Naive B cell (primary cell): ENCODE results near the gene PTPRF. TPM values are rescaled to one million over a fixed set of nuclear protein-coding genes. Genes with fewer than 3 reads are reported as not detected.

Experiments used
- ATAC-seq, 2 donors: fragments of 150-1000 bp; cut with Tn5 transposase; 2 replicates each; pipeline ENCODE4 v1.10.0; 2021; ENCODE audit warnings: low read depth in 2 of 2, mild to moderate bottlenecking in 2 of 2, moderate library complexity in 2 of 2
- DNase-seq: peaks from one replicate; pipeline ENCODE4 v3.0.0; 2022
- H3K27ac Mint-ChIP-seq, 6 donors: one replicate each; pipeline ENCODE4 v1.8.0; 2020 to 2022; ENCODE audit warnings: mild to moderate bottlenecking in 6 of 6, mixed read lengths in 6 of 6, moderate library complexity in 5 of 6, inconsistent platforms in 2 of 6
- H3K27me3 Mint-ChIP-seq, 3 donors: one replicate each; pipeline ENCODE4 v1.8.0; 2021 to 2022; ENCODE audit warnings: mixed read lengths in 3 of 3, mild to moderate bottlenecking in 1 of 3
- H3K36me3 Mint-ChIP-seq, 2 donors: one replicate each; pipeline ENCODE4 v1.8.0; 2020 to 2022; ENCODE audit warnings: mixed read lengths in 2 of 2, inconsistent platforms in 1 of 2, mild to moderate bottlenecking in 1 of 2
- H3K4me1 Mint-ChIP-seq, 3 donors: one replicate each; pipeline ENCODE4 v1.8.0; 2020 to 2022; ENCODE audit warnings: mixed read lengths in 3 of 3, inconsistent platforms in 1 of 3, mild to moderate bottlenecking in 1 of 3, moderate library complexity in 1 of 3
- H3K4me3 Mint-ChIP-seq, 8 donors: one replicate each; pipeline ENCODE4 v1.8.0; 2020 to 2022; ENCODE audit warnings: mild to moderate bottlenecking in 8 of 8, mixed read lengths in 8 of 8, moderate library complexity in 8 of 8, inconsistent platforms in 2 of 8
- H3K9me3 Mint-ChIP-seq, 7 donors: one replicate each; pipeline ENCODE4 v1.8.0; 2020 to 2022; ENCODE audit warnings: mixed read lengths in 7 of 7, mild to moderate bottlenecking in 5 of 7, inconsistent platforms in 2 of 7, moderate library complexity in 1 of 7
- polyA plus RNA-seq, 6 donors: library from polyadenylated mRNA; unstranded; fragments of 300-500 nt; fragmentation: Illumina TruSeq; gene quantifications; one replicate each; pipeline ENCODE4 v1.2.3, GENCODE V29; 2021; ENCODE audit warnings: low read depth in 6 of 6

Gene PTPRF
- polyA plus RNA-seq, 6 donors from 2014 or later: 0.19 to 2.3 TPM; not detected in 4

DNA sequence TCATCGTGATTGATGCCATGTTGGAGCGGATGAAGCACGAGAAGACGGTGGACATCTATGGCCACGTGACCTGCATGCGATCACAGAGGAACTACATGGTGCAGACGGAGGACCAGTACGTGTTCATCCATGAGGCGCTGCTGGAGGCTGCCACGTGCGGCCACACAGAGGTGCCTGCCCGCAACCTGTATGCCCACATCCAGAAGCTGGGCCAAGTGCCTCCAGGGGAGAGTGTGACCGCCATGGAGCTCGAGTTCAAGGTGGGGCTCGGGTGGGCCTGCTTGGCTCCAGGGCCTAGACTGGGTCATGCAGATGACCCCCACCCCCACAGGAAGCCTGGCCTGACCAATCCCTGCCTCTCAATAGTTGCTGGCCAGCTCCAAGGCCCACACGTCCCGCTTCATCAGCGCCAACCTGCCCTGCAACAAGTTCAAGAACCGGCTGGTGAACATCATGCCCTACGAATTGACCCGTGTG, 88.7 kb downstream of the PTPRF start:
- DNase-seq: no peak
- H3K9me3 Mint-ChIP-seq: no peaks in the 10 kb centered on the region
- no peak overlapping the region for H3K4me3 Mint-ChIP-seq
- no peak overlapping the region for H3K27ac Mint-ChIP-seq
- no peak for ATAC-seq
- peaks cover 0 to 10% (median 5%) of the 10 kb centered on the region in 3 donors for H3K27me3 Mint-ChIP-seq
- no peaks in the 10 kb centered on the region for H3K36me3 Mint-ChIP-seq
- no peaks in the 10 kb centered on the region for H3K4me1 Mint-ChIP-seq

DNA sequence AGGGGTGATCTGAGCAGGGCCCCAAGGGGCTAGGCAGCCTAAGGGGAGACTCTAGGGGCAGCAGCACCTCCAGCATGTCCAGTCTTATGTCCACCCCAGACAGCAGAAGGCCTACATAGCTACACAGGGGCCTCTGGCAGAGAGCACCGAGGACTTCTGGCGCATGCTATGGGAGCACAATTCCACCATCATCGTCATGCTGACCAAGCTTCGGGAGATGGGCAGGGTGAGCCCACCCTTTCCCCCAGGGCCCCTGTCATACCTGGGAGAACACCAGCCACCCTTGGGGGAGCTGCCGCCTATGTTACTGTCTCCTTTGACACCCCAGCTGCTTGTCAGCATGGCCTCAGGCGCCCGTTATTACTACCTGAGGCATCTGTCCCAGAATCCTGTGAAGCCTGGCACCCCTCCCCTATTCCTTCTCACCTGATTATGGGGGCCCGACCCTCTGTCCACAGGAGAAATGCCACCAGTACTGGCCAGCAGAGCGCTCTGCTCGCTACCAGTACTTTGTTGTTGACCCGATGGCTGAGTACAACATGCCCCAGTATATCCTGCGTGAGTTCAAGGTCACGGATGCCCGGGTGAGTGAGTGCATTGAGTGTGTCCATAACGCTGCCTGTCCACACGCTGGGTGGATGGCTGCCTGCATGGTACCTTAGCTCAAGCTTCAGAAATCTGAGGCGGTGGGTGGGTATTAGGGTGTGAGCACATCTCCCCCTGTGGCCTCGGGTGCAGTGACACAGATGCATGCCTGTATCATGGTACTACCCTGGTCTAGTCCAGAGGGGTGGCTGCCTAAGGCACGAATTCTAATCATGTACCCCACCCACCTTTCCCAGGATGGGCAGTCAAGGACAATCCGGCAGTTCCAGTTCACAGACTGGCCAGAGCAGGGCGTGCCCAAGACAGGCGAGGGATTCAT, 89.6 kb downstream of the PTPRF start:
- peaks cover 0 to 15% (median 5%) of the 10 kb centered on the region in 3 donors for H3K27me3 Mint-ChIP-seq
- no peak for DNase-seq
- no peaks in the 10 kb centered on the region for H3K4me1 Mint-ChIP-seq
- no peak overlapping the region for H3K27ac Mint-ChIP-seq
- H3K9me3 Mint-ChIP-seq: no peaks in the 10 kb centered on the region
- no peaks in the 10 kb centered on the region for H3K36me3 Mint-ChIP-seq
- ATAC-seq: no peak
- H3K4me3 Mint-ChIP-seq: no peak overlapping the region

- Mint-ChIP-seq H3K27ac (no peak overlapping the region), H3K27me3 (peaks cover 0 to 13% (median 10%) of the 10 kb centered on the region in 3 donors), H3K4me3 (no peak overlapping the region), H3K9me3 (no peaks in the 10 kb centered on the region), H3K4me1 (no peaks in the 10 kb centered on the region), H3K36me3 (no peaks in the 10 kb centered on the region)
- ATAC-seq (no peak), DNase-seq (no peak)
These were observed 90.3 kb downstream of the PTPRF start for GRCh38 chr1:43620956-43621355.

DNA sequence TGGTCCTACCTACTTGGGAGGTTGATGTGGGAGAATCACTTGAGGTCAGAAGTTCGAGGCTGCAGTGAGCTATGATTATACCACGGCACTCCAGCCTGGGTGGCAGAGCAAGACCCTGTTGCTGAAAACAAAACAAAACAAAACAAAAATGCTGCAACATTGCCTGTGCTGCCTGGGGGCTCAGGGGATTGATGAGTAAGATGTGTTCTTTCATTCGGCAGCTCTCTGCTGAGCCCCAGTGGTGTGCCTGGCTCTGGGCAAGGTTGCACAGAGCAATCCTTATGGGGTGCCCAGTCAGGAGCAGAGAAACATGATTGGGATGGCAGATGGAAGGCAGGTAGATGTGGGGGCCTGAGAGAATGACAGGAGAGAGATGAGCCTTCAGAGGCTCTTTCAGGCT, 90.7 kb downstream of the PTPRF start:
- H3K4me3 Mint-ChIP-seq: no peak overlapping the region
- H3K27me3 Mint-ChIP-seq: peaks cover 0 to 10% (median 10%) of the 10 kb centered on the region in 3 donors
- ATAC-seq (no peak), DNase-seq (no peak)
- H3K9me3 Mint-ChIP-seq: no peaks in the 10 kb centered on the region
- no peaks in the 10 kb centered on the region for H3K36me3 Mint-ChIP-seq
- no peaks in the 10 kb centered on the region for H3K4me1 Mint-ChIP-seq
- no peak overlapping the region for H3K27ac Mint-ChIP-seq

DNA sequence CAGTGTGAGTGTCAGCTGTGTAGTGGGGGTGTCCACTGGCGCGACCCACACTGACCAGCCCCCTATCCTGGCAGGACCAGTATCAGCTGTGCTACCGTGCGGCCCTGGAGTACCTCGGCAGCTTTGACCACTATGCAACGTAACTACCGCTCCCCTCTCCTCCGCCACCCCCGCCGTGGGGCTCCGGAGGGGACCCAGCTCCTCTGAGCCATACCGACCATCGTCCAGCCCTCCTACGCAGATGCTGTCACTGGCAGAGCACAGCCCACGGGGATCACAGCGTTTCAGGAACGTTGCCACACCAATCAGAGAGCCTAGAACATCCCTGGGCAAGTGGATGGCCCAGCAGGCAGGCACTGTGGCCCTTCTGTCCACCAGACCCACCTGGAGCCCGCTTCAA, 91.2 kb downstream of the PTPRF start:
- H3K27me3 Mint-ChIP-seq: peaks cover under 1 to 13% (median 12%) of the 10 kb centered on the region in 3 donors
- H3K36me3 Mint-ChIP-seq: no peaks in the 10 kb centered on the region
- ATAC-seq: no peak
- no peaks in the 10 kb centered on the region for H3K9me3 Mint-ChIP-seq
- DNase-seq: no peak
- no peak overlapping the region for H3K4me3 Mint-ChIP-seq
- no peak overlapping the region for H3K27ac Mint-ChIP-seq
- H3K4me1 Mint-ChIP-seq: no peaks in the 10 kb centered on the region

GRCh38 chr1:43622471-43622870, 91.8 kb downstream of the PTPRF start:
- no peak for ATAC-seq
- Mint-ChIP-seq H3K9me3 (no peaks in the 10 kb centered on the region), H3K36me3 (no peaks in the 10 kb centered on the region), H3K27ac (no peak overlapping the region), H3K4me1 (no peaks in the 10 kb centered on the region), H3K27me3 (peaks cover 4 to 19% (median 16%) of the 10 kb centered on the region in 3 donors), H3K4me3 (no peak overlapping the region)
- no peak for DNase-seq

DNA sequence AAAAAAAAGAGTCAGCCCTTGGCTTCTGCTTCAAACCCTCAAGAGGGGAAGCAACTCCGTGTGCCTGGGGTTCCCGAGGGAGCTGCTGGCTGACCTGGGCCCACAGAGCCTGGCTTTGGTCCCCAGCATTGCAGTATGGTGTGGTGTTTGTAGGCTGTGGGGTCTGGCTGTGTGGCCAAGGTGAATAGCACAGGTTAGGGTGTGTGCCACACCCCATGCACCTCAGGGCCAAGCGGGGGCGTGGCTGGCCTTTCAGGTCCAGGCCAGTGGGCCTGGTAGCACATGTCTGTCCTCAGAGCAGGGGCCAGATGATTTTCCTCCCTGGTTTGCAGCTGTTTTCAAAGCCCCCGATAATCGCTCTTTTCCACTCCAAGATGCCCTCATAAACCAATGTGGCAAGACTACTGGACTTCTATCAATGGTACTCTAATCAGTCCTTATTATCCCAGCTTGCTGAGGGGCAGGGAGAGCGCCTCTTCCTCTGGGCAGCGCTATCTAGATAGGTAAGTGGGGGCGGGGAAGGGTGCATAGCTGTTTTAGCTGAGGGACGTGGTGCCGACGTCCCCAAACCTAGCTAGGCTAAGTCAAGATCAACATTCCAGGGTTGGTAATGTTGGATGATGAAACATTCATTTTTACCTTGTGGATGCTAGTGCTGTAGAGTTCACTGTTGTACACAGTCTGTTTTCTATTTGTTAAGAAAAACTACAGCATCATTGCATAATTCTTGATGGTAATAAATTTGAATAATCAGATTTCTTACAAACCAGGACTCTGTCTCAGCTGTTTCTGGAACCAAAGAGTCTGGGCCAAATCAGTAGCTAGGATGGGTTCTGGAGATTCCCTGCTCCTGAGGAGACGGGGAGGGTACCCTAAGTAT, 92.5 kb downstream of the PTPRF start:
- H3K9me3 Mint-ChIP-seq: no peaks in the 10 kb centered on the region
- DNase-seq: no peak
- H3K27me3 Mint-ChIP-seq: peaks cover 4 to 19% (median 16%) of the 10 kb centered on the region in 3 donors
- no peak overlapping the region for H3K27ac Mint-ChIP-seq
- H3K4me3 Mint-ChIP-seq: no peak overlapping the region
- H3K4me1 Mint-ChIP-seq: no peaks in the 10 kb centered on the region
- H3K36me3 Mint-ChIP-seq: no peaks in the 10 kb centered on the region
- ATAC-seq: no peak

GRCh38 chr1:43625063-43625780, 94.5 kb downstream of the PTPRF start:
- no peaks in the 10 kb centered on the region for H3K4me1 Mint-ChIP-seq
- no peak overlapping the region for H3K4me3 Mint-ChIP-seq
- H3K9me3 Mint-ChIP-seq: no peaks in the 10 kb centered on the region

GRCh38 chr1:43632135-43632670, 101.5 kb downstream of the PTPRF start:
- H3K27ac Mint-ChIP-seq: no peak overlapping the region
- H3K9me3 Mint-ChIP-seq: no peaks in the 10 kb centered on the region

More at GRCh38 chr1:43625063-43625780, 94.5 kb downstream of the PTPRF start:
- Mint-ChIP-seq H3K27me3 (peaks cover 4 to 19% (median 16%) of the 10 kb centered on the region in 3 donors), H3K27ac (no peak overlapping the region), H3K36me3 (no peaks in the 10 kb centered on the region)
- no peak for DNase-seq
- no peak for ATAC-seq

DNA sequence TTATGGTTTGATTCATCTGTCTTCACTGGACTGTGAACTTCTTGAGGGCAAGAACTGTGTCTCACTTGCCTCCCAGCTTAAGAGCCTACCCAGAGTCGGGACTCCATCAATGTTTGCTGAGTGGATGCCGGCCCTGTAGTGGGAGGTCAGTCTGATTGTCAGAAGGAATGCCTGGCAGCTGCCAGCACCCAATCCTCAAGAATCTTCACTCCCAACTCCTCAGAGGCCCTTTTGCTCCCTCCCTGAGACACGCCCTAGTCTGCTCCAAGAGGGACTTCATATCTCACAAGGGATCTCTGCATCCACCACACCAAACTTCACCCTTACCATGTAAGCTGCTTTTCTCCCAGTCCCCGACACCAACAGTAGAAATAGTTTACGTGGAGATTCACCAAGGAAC, 104.0 kb downstream of the PTPRF start:
- no peak overlapping the region for H3K4me3 Mint-ChIP-seq
- H3K27ac Mint-ChIP-seq: no peak overlapping the region
- H3K36me3 Mint-ChIP-seq: no peaks in the 10 kb centered on the region
- peaks cover 9 to 35% (median 28%) of the 10 kb centered on the region in 3 donors for H3K27me3 Mint-ChIP-seq
- DNase-seq (no peak), ATAC-seq (no peak)
- no peaks in the 10 kb centered on the region for H3K9me3 Mint-ChIP-seq
- H3K4me1 Mint-ChIP-seq: no peaks in the 10 kb centered on the region

More at GRCh38 chr1:43632135-43632670, 101.5 kb downstream of the PTPRF start:
- Mint-ChIP-seq H3K4me1 (no peaks in the 10 kb centered on the region), H3K27me3 (peaks cover 10 to 33% (median 24%) of the 10 kb centered on the region in 3 donors), H3K36me3 (no peaks in the 10 kb centered on the region), H3K4me3 (no peak overlapping the region)
- no peak for DNase-seq
- no peak for ATAC-seq

- Mint-ChIP-seq H3K27me3 (peaks cover 6 to 41% (median 38%) of the 10 kb centered on the region in 3 donors), H3K9me3 (no peaks in the 10 kb centered on the region), H3K27ac (peak overlapping the region in 1 of 6 donors; percentile 33), H3K4me1 (no peaks in the 10 kb centered on the region), H3K4me3 (no peak overlapping the region), H3K36me3 (no peaks in the 10 kb centered on the region)
- DNase-seq: no peak
- no peak for ATAC-seq
These were observed 105.4 kb downstream of the PTPRF start for GRCh38 chr1:43636006-43636641.

DNA sequence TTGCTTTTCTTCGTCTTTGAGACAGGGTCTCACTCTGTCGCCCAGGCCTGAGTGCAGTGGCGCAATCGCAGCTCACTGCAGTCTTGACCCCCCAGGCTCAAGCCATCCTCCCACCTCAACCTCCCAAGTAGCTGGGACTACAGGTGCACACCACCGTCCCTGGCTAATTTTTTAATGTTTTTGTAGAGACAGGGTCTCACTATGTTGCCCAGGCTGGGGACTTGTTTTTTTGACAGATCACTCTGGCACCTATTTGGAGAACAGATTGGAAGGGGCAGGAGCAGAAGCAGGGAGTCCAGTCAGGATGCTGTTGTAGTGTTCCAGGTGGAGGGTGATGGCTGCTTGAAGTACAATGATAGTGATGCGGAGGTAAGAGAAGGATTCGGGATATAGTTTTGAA, 106.6 kb downstream of the PTPRF start:
- H3K27me3 Mint-ChIP-seq: peaks cover 6 to 37% (median 35%) of the 10 kb centered on the region in 3 donors
- no peaks in the 10 kb centered on the region for H3K4me1 Mint-ChIP-seq
- ATAC-seq (no peak), DNase-seq (no peak)
- peak overlapping the region in 1 of 6 donors; percentile 77 for H3K27ac Mint-ChIP-seq
- H3K9me3 Mint-ChIP-seq: no peaks in the 10 kb centered on the region
- no peaks in the 10 kb centered on the region for H3K36me3 Mint-ChIP-seq
- H3K4me3 Mint-ChIP-seq: no peak overlapping the region
